NOMO-1 treated with DMSO at 0.1 percent for 48 hours (cell line): ENCODE results near the gene ANKRD39.
"Not testable (repeated sequence)": the region's sequence is repeated elsewhere in the genome, so short reads cannot be mapped to it uniquely, and the experiment has no call there.

Experiments used
- DNase-seq: peaks from one replicate; lab custom pipeline; 2025; ENCODE audit not compliant: unreplicated experiment; lab: John Stamatoyannopoulos, UW

Gene ANKRD39

GRCh38 chr2:96810783-96811192 lies 47.0 kb downstream of the ANKRD39 start:
- DNase-seq: no peak

GRCh38 chr2:96809951-96810782 lies 47.6 kb downstream of the ANKRD39 start:
- DNase-seq: no peak

- no peak for DNase-seq
Observed at GRCh38 chr2:96809216-96809882, 48.5 kb downstream of the ANKRD39 start.

GRCh38 chr2:96808176-96808837 lies 49.5 kb downstream of the ANKRD39 start:
- DNase-seq: no peak

- DNase-seq: no peak
Observed at GRCh38 chr2:96807127-96807471, 50.7 kb downstream of the ANKRD39 start.

GRCh38 chr2:96806468-96807126 lies 51.2 kb downstream of the ANKRD39 start:
- DNase-seq: no peak

- not testable (repeated sequence) for DNase-seq
Observed at GRCh38 chr2:96805946-96806345, 51.9 kb downstream of the ANKRD39 start.

GRCh38 chr2:96804986-96805385 lies 52.8 kb downstream of the ANKRD39 start:
- no peak for DNase-seq

GRCh38 chr2:96802721-96803120 lies 55.1 kb downstream of the ANKRD39 start:
- DNase-seq: no peak

- DNase-seq: no peak
Observed at GRCh38 chr2:96801786-96802595, 55.8 kb downstream of the ANKRD39 start.

- no peak for DNase-seq
Observed at GRCh38 chr2:96801005-96801785, 56.6 kb downstream of the ANKRD39 start.

- no peak for DNase-seq
Observed at GRCh38 chr2:96800061-96801004, 57.5 kb downstream of the ANKRD39 start.

GRCh38 chr2:96799623-96799935 lies 58.2 kb downstream of the ANKRD39 start:
- DNase-seq: no peak

- DNase-seq: no peak
Observed at GRCh38 chr2:96798733-96799622, 58.8 kb downstream of the ANKRD39 start.
